HG03521 (cell line): Measurements from ENCODE around the gene OCEL1.
"Not testable (repeated sequence)": the region's sequence is repeated elsewhere in the genome, so short reads cannot be mapped to it uniquely, and the experiment has no call there.

Source experiments
- ATAC-seq: cut with Tn5 transposase; IDR thresholded peaks from one replicate; pipeline ENCODE4 v1.9.1; 2021; ENCODE audit warnings: mild to moderate bottlenecking, moderate library complexity; ENCODE audit not compliant: unreplicated experiment

Gene OCEL1

GRCh38 chr19:17226002-17226933 is at the start of gene OCEL1:
Gene OCEL1, plus strand, starts transcription at chr19:17226226. Its CDS starts 22 bp downstream, at chr19:17226248.
- peak; percentile 93 for ATAC-seq

- no peak for ATAC-seq
Measured at GRCh38 chr19:17178291-17178690, 47.7 kb upstream of the OCEL1 start.

- ATAC-seq = no peak
Measured at GRCh38 chr19:17180997-17181702, 44.9 kb upstream of the OCEL1 start.

GRCh38 chr19:17183271-17183761 is 42.7 kb upstream of the OCEL1 start:
- no peak for ATAC-seq

- no peak for ATAC-seq
Measured at GRCh38 chr19:17183858-17184321, 42.1 kb upstream of the OCEL1 start.

GRCh38 chr19:17184371-17184841 is 41.6 kb upstream of the OCEL1 start:
- ATAC-seq = no peak

- no peak for ATAC-seq
Measured at GRCh38 chr19:17185590-17185989, 40.4 kb upstream of the OCEL1 start.

GRCh38 chr19:17191736-17192135 is 34.3 kb upstream of the OCEL1 start:
- not testable (repeated sequence) for ATAC-seq

GRCh38 chr19:17192751-17193150 is 33.3 kb upstream of the OCEL1 start:
- ATAC-seq = no peak

GRCh38 chr19:17194608-17195007 is 31.4 kb upstream of the OCEL1 start:
- no peak for ATAC-seq

GRCh38 chr19:17195106-17195505 is 30.9 kb upstream of the OCEL1 start:
- ATAC-seq = no peak

- ATAC-seq = no peak
Measured at GRCh38 chr19:17196610-17197009, 29.4 kb upstream of the OCEL1 start.

GRCh38 chr19:17197666-17198065 is 28.4 kb upstream of the OCEL1 start:
- ATAC-seq = no peak

GRCh38 chr19:17200408-17201079 is 25.5 kb upstream of the OCEL1 start:
- no peak for ATAC-seq

GRCh38 chr19:17202249-17202648 is 23.8 kb upstream of the OCEL1 start:
- ATAC-seq = no peak

GRCh38 chr19:17202713-17203112 is 23.3 kb upstream of the OCEL1 start:
- no peak for ATAC-seq

- no peak for ATAC-seq
Measured at GRCh38 chr19:17205237-17206140, 20.5 kb upstream of the OCEL1 start.

GRCh38 chr19:17206736-17207581 is 19.1 kb upstream of the OCEL1 start:
- ATAC-seq = no peak
